Fibroblast of pulmonary artery (primary cell): Measurements from ENCODE around the gene FDX2.
"Not testable (repeated sequence)": the region's sequence is repeated elsewhere in the genome, so short reads cannot be mapped to it uniquely, and the experiment has no call there.

Experiments used
- DNase-seq: peaks from one replicate; pipeline ENCODE4 v3.0.0-alpha.2; 2010; ENCODE audit warnings: low read depth
- H3K4me3 ChIP-seq: replicated peaks from 2 replicates; pipeline ENCODE4 v1.5.1; 2011; ENCODE audit warnings: low read depth, mild to moderate bottlenecking, control low read depth, low read length, moderate library complexity
- CTCF ChIP-seq: IDR thresholded peaks from 2 replicates; pipeline ENCODE4 v1.5.1; 2011; ENCODE audit warnings: mild to moderate bottlenecking, control low read depth, low read length, inconsistent platforms; ENCODE audit errors: missing control alignments

Gene FDX2

DNA sequence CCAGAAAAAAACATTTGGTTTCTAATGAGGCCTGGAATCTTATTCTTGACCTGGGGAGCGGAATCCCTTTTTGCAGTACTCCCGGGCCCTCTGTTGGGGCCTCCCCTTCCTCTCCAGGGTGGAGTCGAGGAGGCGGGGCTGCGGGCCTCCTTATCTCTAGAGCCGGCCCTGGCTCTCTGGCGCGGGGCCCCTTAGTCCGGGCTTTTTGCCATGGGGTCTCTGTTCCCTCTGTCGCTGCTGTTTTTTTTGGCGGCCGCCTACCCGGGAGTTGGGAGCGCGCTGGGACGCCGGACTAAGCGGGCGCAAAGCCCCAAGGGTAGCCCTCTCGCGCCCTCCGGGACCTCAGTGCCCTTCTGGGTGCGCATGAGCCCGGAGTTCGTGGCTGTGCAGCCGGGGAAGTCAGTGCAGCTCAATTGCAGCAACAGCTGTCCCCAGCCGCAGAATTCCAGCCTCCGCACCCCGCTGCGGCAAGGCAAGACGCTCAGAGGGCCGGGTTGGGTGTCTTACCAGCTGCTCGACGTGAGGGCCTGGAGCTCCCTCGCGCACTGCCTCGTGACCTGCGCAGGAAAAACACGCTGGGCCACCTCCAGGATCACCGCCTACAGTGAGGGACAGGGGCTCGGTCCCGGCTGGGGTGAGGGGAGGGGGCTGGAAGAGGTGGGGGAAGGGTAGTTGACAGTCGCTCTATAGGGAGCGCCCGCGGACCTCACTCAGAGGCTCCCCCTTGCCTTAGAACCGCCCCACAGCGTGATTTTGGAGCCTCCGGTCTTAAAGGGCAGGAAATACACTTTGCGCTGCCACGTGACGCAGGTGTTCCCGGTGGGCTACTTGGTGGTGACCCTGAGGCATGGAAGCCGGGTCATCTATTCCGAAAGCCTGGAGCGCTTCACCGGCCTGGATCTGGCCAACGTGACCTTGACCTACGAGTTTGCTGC is 28.7 kb downstream of the FDX2 start, which contains the start of gene ICAM4:
Gene ICAM4 (plus strand): TSS at position 153 of the 935 bp plus-strand sequence. CDS start 58 bp downstream, at position 211.
- TF ChIP-seq CTCF = no peak
- H3K4me3 ChIP-seq = peak within 1 kb of the TSS; percentile 12
- DNase-seq = peak; percentile 74

DNA sequence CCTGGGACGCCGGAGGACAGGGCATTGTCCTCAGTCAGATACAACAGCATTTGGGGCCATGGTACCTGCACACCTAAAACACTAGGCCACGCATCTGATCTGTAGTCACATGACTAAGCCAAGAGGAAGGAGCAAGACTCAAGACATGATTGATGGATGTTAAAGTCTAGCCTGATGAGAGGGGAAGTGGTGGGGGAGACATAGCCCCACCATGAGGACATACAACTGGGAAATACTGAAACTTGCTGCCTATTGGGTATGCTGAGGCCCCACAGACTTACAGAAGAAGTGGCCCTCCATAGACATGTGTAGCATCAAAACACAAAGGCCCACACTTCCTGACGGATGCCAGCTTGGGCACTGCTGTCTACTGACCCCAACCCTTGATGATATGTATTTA is 30.4 kb downstream of the FDX2 start:
- H3K4me3 ChIP-seq = no peak overlapping the region
- no peak for TF ChIP-seq CTCF
- DNase-seq = no peak

GRCh38 chr19:10284960-10285278 is 30.9 kb downstream of the FDX2 start:
- DNase-seq = no peak
- no peak for TF ChIP-seq CTCF

GRCh38 chr19:10284065-10284959 is 31.5 kb downstream of the FDX2 start:
- DNase-seq = no peak
- H3K4me3 ChIP-seq = no peak overlapping the region
- no peak for TF ChIP-seq CTCF

More at GRCh38 chr19:10284960-10285278, 30.9 kb downstream of the FDX2 start:
- no peak overlapping the region for H3K4me3 ChIP-seq

GRCh38 chr19:10283301-10284064 is 32.3 kb downstream of the FDX2 start:
- no peak for TF ChIP-seq CTCF
- DNase-seq = no peak
- H3K4me3 ChIP-seq = no peak overlapping the region

DNA sequence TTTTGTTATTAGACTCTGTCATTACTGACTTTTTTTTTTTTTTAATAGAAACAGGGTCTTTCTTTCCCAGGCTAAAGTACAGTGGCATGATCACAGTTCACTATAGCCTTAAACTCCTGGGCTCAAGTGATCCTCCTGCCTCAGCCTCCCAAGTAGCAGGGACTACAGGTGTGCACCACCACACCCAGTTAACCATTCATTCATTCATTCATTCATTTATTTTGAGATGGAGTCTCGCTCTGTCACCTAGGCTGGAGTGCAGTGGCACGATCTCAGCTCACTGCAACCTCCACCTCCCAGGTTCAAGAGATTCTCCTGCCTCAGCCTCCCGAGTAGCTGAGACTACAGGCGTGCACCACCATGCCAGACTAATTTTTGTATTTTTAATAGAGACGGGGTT is 33.8 kb downstream of the FDX2 start:
- DNase-seq = not testable (repeated sequence)

More for the DNA sequence above, 33.8 kb downstream of the FDX2 start:
- H3K4me3 ChIP-seq = not testable (repeated sequence)
